ENCODE results near the gene PPP3R2. TPM values are rescaled to one million over a fixed set of nuclear protein-coding genes. Genes with fewer than 3 reads are reported as not detected.

PPP3R2 gene
- total RNA-seq, 6 experiments from 2014 or later = not detected

DNA sequence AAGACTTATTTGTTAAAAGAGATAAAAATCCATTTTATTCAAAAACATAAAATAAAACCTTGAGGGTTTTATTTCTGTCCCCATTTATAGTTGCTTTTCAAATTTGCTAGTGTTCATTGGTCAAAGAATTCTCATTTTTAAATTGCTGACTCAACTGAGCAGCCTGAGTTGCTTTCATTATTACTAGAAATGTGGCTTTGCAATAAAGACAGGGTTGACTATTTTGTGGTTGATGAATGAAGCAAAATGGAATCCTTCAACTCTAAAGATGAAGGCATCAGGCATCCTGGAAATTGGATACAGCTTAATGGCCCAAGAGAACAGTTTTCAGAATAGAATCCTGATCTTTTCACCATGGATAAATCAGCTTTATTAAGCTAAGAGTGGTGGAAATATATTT lies 23.9 kb upstream of the PPP3R2 start:
- Histone ChIP-seq H3K9me3 (no peaks in the 10 kb centered on the region), H3K4me1 (no peaks in the 10 kb centered on the region), H3K36me3 (no peaks in the 10 kb centered on the region), H3K27me3 (no peaks in the 10 kb centered on the region), H3K27ac (no peak overlapping the region), H3K4me3 (no peak overlapping the region)
- DNase-seq (no peak), ATAC-seq (no peak)
- intact Hi-C loops (cut with DNase I) = no loop called here
- TF ChIP-seq, protein P1, sequence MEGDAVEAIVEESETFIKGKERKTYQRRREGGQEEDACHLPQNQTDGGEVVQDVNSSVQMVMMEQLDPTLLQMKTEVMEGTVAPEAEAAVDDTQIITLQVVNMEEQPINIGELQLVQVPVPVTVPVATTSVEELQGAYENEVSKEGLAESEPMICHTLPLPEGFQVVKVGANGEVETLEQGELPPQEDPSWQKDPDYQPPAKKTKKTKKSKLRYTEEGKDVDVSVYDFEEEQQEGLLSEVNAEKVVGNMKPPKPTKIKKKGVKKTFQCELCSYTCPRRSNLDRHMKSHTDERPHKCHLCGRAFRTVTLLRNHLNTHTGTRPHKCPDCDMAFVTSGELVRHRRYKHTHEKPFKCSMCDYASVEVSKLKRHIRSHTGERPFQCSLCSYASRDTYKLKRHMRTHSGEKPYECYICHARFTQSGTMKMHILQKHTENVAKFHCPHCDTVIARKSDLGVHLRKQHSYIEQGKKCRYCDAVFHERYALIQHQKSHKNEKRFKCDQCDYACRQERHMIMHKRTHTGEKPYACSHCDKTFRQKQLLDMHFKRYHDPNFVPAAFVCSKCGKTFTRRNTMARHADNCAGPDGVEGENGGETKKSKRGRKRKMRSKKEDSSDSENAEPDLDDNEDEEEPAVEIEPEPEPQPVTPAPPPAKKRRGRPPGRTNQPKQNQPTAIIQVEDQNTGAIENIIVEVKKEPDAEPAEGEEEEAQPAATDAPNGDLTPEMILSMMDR (IDR thresholded peaks at IDR 0.05) = no peak
- no peak for TF ChIP-seq POLR2A (IDR thresholded peaks at IDR 0.05)

DNA sequence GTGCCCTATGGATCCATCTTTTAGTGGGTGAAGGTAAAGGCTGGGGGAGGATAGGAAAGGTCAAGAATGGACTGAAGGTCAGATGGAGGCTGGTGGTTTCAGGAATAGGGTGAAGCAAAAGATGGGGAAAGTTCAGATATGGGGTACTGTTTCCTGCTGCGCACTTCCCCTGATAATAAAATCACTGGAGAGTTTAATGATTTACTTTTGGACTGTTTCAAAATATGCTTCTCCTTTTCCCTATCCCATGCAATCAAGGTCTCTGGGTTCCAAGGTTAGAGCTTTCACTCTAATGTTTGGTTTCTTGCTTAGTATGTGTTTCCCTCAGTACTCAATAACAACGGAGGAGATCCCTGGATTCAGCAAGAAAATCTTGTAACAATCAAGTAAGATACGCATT lies 10.8 kb upstream of the PPP3R2 start:
- peak; percentile 79 to 89 (median 84) for ATAC-seq
- intact Hi-C loops (cut with DNase I) = loop anchor here in 1 of 2 donors (10.0 kb wide), 1 partner anchor 119 kb away; no protein-coding TSS in a partner anchor
- TF ChIP-seq POLR2A (IDR thresholded peaks at IDR 0.05) = no peak
- Histone ChIP-seq H3K9me3 (no peaks in the 10 kb centered on the region), H3K4me3 (peak overlapping the region; percentile 13 to 39 (median 30)), H3K27ac (peak overlapping the region in 2 of 3 donors; percentile 69 to 75), H3K27me3 (no peaks in the 10 kb centered on the region), H3K36me3 (no peaks in the 10 kb centered on the region), H3K4me1 (peaks cover 0 to 27% (median 0%) of the 10 kb centered on the region in 4 donors)
- WGBS (ENCODE audit: insufficient coverage, low coverage, low lambda C conversion rate, missing lambda C conversion rate) = 24% methylated on average over 3 of the region's 3 CpGs
- no peak for DNase-seq

DNA sequence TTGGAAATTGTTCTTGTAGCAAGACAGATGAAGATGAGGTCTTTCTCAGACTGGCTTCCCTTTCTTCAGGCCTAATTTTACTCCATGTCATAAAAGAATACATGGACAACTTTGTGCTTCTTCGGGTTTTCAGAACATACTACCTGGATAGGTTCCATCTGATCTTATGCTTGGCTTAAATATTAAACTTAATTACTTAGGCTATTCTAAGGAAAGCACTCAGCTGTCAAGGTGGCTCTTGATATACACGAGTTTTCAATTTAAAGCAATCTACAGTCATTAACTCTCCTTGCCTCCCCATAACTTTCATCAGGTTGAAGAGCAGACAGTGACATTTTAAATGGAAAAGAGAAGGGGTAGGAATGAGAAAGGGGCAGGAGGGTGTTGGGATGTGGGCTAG lies 9.5 kb upstream of the PPP3R2 start:
- WGBS (ENCODE audit: insufficient coverage, low coverage, low lambda C conversion rate, missing lambda C conversion rate) = 61% methylated on average over 2 of the region's 2 CpGs

DNA sequence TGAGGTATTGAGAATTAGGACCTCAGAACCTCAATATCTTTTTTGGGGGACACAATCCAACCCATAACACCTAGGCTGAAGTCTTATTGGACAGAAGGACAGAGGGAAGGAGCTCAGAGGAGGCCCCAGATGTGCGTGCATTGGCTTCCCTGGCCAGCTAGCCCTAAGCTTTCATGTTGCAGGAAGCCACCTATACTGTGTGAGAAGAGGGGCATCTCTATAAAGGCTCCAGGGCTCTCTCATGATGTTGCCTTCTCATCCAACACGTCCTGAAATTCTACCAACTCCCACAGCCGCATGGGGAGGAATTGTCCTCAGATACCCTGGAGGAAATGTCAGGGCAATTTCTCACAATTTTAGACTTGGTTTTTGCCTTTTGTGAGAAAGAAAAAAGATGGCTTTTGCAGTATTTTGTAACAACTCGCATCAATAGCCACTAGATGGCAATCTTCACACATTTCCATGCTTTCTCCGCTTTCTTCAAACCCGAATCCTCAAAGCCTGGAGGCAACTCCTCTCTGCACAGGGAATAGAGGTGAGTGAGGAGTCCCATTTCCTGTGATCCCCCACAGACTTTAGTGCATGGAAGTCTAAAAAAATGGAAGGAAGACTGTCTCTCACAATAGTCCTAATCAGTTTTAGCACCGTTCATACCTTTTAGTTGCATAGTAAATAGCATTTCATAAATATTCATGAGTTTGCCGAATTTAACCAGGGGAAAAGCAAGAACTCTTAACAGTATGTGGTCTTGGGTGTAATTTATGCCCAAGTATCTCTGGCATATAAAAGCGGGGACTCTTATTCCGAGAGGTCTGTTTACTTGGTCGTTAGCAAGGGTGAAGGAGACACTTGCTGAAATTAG lies 7.4 kb upstream of the PPP3R2 start:
- ATAC-seq (peak; percentile 74 to 79 (median 76)), DNase-seq (no peak)
- Histone ChIP-seq H3K36me3 (no peaks in the 10 kb centered on the region), H3K4me3 (no peak overlapping the region), H3K9me3 (no peaks in the 10 kb centered on the region), H3K27ac (no peak overlapping the region), H3K27me3 (no peaks in the 10 kb centered on the region), H3K4me1 (peaks cover 0 to 24% (median 0%) of the 10 kb centered on the region in 4 donors)
- WGBS (ENCODE audit: insufficient coverage, low coverage, low lambda C conversion rate, missing lambda C conversion rate) = 7% methylated on average over 10 of the region's 11 CpGs
- intact Hi-C loops (cut with DNase I) = loop anchor here in 1 of 2 donors (10.0 kb wide), 1 partner anchor 123 kb away; no protein-coding TSS in a partner anchor
- TF ChIP-seq, protein P1 (IDR thresholded peaks at IDR 0.05) = peak; percentile 62 to 70 (median 68)
- no peak for TF ChIP-seq POLR2A (IDR thresholded peaks at IDR 0.05)

More for the DNA sequence above, 9.5 kb upstream of the PPP3R2 start:
- no peaks in the 10 kb centered on the region for H3K9me3 ChIP-seq
- H3K27ac ChIP-seq = no peak overlapping the region
- no peaks in the 10 kb centered on the region for H3K27me3 ChIP-seq
- TF ChIP-seq POLR2A (IDR thresholded peaks at IDR 0.05) = no peak
- intact Hi-C loops (cut with DNase I) = loop anchor here in 1 of 2 donors (10.0 kb wide), 1 partner anchor 121 kb away; no protein-coding TSS in a partner anchor
- H3K4me3 ChIP-seq = no peak overlapping the region
- peaks cover 0 to 27% (median 0%) of the 10 kb centered on the region in 4 donors for H3K4me1 ChIP-seq
- DNase-seq (no peak), ATAC-seq (no peak)
- no peaks in the 10 kb centered on the region for H3K36me3 ChIP-seq

DNA sequence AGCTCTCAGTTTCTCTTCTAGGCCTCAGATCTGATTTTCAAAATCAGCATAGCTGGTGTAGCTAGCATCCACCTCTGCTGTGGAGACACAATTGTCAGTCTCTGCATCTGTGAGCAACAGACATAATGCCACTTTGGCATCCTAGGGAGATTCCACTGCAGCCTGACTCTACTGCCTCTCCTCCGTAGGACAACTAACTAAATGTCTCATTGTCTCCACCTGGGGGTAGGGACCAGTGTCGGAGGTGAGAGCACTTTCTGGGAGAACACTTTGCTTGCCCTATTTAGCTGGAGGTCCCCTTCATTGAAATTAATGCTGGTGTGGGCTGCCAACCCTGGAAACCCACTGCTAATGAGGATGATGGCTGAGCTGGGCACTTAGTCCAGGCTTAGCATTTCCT lies 1.4 kb downstream of the PPP3R2 start:
- no peak for ATAC-seq
- no peaks in the 10 kb centered on the region for H3K27me3 ChIP-seq
- no peak for DNase-seq
- TF ChIP-seq POLR2A (IDR thresholded peaks at IDR 0.05) = no peak
- TF ChIP-seq, protein P1 (IDR thresholded peaks at IDR 0.05) = no peak
- no peaks in the 10 kb centered on the region for H3K4me1 ChIP-seq
- no peak overlapping the region for H3K27ac ChIP-seq
- intact Hi-C loops (cut with DNase I) = no loop called here
- H3K36me3 ChIP-seq = no peaks in the 10 kb centered on the region
- 94% methylated on average over 2 of the region's 2 CpGs for WGBS (ENCODE audit: insufficient coverage, low coverage, low lambda C conversion rate, missing lambda C conversion rate)
- H3K9me3 ChIP-seq = no peaks in the 10 kb centered on the region
- no peak overlapping the region for H3K4me3 ChIP-seq
